NCI-H82 (cell line): ENCODE data around the gene SLC6A7.

Source experiments
- DNase-seq: peaks from one replicate; lab custom pipeline; 2025; lab: John Stamatoyannopoulos, UW

The SLC6A7 gene

GRCh38 chr5:150189728-150190502, at the start of gene SLC6A7:
Gene SLC6A7, plus strand, starts transcription at chr5:150190062. Its CDS starts 266 bp downstream, at chr5:150190328.
- no peak for DNase-seq

GRCh38 chr5:150140830-150141229, 49.0 kb upstream of the SLC6A7 start:
- no peak for DNase-seq

- no peak for DNase-seq
Measured at GRCh38 chr5:150141544-150142184, 48.2 kb upstream of the SLC6A7 start.

GRCh38 chr5:150142185-150142958, 47.5 kb upstream of the SLC6A7 start:
- no peak for DNase-seq

- no peak for DNase-seq
Measured at GRCh38 chr5:150142959-150143349, 46.9 kb upstream of the SLC6A7 start.

- peak; percentile 10 for DNase-seq
Measured at GRCh38 chr5:150143350-150144245, 46.3 kb upstream of the SLC6A7 start.

- no peak for DNase-seq
Measured at GRCh38 chr5:150144246-150144801, 45.5 kb upstream of the SLC6A7 start.

- DNase-seq = no peak
Measured at GRCh38 chr5:150144879-150145278, 45.0 kb upstream of the SLC6A7 start.

GRCh38 chr5:150146235-150146634, 43.6 kb upstream of the SLC6A7 start:
- DNase-seq = no peak

GRCh38 chr5:150146862-150147601, 42.8 kb upstream of the SLC6A7 start:
- DNase-seq = no peak

GRCh38 chr5:150147670-150148069, 42.2 kb upstream of the SLC6A7 start:
- DNase-seq = no peak

- no peak for DNase-seq
Measured at GRCh38 chr5:150148117-150148927, 41.5 kb upstream of the SLC6A7 start.

GRCh38 chr5:150149618-150150017, 40.2 kb upstream of the SLC6A7 start:
- no peak for DNase-seq

- DNase-seq = peak; percentile 56
Measured at GRCh38 chr5:150152636-150153462, 37.0 kb upstream of the SLC6A7 start.

GRCh38 chr5:150153483-150153882, 36.4 kb upstream of the SLC6A7 start:
- DNase-seq = no peak

GRCh38 chr5:150153957-150154617, 35.8 kb upstream of the SLC6A7 start:
- DNase-seq = no peak

- DNase-seq = peak; percentile 18
Measured at GRCh38 chr5:150154618-150155128, 35.2 kb upstream of the SLC6A7 start.
